WERI-Rb-1 (cell line): ENCODE results near the gene HDAC9.

Experiments
- DNase-seq: peaks from one replicate; pipeline ENCODE4 v3.0.0-alpha.2; 2020
- H3K27ac ChIP-seq: fragments of 250-450 bp; sonication (Bioruptor Pico); 2 replicates; pipeline ENCODE4 v1.5.1; 2020; ENCODE audit warnings: mild to moderate bottlenecking, moderate library complexity
- H3K27me3 ChIP-seq: fragments of 250-450 bp; sonication (Bioruptor Pico); 2 replicates; pipeline ENCODE4 v1.5.1; 2021; ENCODE audit warnings: mild to moderate bottlenecking, low read depth, moderate library complexity; ENCODE audit not compliant: insufficient read depth, severe bottlenecking
- H3K36me3 ChIP-seq: fragments of 250-450 bp; sonication (Bioruptor Pico); 2 replicates; pipeline ENCODE4 v1.5.1; 2020; ENCODE audit warnings: mild to moderate bottlenecking, moderate library complexity
- H3K4me3 ChIP-seq: 2 replicates; pipeline ENCODE4 v1.5.1; 2011; ENCODE audit warnings: low read depth, mild to moderate bottlenecking, control low read depth, low read length
- H3K9me3 ChIP-seq: fragments of 250-450 bp; sonication (Bioruptor Pico); 2 replicates; pipeline ENCODE4 v1.5.1; 2021; ENCODE audit warnings: mild to moderate bottlenecking, moderate library complexity; ENCODE audit not compliant: severe bottlenecking
- TF ChIP-seq, protein P1 (sequence below): IDR thresholded peaks from 2 replicates; pipeline ENCODE4 v1.5.1; 2011; ENCODE audit warnings: low read depth, mild to moderate bottlenecking, control low read depth, inconsistent platforms, low read length

HDAC9 gene

DNA sequence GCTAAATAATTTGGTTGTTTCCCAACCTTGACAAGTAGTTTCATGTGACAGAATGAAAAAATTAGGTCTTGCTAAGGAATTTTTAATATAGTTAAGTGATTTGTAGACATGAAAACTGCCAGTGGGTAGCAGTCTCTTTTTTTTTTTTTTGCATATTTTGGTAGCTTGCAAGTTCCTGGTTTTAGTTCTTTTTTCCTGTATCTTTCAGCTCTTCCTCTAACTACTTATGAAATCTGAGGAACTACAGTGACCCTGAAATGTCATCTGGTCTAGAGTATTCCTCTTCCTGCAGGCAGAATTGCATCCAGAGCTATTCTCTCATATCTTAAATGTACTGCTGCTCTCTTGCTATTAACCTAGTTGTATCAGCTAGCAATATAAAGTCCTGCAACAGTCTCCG is 160.4 kb downstream of the HDAC9 start:
- no peak overlapping the region for H3K4me3 ChIP-seq
- H3K9me3 ChIP-seq, result no peaks in the 10 kb centered on the region
- TF ChIP-seq, protein P1, sequence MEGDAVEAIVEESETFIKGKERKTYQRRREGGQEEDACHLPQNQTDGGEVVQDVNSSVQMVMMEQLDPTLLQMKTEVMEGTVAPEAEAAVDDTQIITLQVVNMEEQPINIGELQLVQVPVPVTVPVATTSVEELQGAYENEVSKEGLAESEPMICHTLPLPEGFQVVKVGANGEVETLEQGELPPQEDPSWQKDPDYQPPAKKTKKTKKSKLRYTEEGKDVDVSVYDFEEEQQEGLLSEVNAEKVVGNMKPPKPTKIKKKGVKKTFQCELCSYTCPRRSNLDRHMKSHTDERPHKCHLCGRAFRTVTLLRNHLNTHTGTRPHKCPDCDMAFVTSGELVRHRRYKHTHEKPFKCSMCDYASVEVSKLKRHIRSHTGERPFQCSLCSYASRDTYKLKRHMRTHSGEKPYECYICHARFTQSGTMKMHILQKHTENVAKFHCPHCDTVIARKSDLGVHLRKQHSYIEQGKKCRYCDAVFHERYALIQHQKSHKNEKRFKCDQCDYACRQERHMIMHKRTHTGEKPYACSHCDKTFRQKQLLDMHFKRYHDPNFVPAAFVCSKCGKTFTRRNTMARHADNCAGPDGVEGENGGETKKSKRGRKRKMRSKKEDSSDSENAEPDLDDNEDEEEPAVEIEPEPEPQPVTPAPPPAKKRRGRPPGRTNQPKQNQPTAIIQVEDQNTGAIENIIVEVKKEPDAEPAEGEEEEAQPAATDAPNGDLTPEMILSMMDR, result no peak
- H3K36me3 ChIP-seq, result no peaks in the 10 kb centered on the region
- no peak for DNase-seq
- no peak overlapping the region for H3K27ac ChIP-seq
- no peaks in the 10 kb centered on the region for H3K27me3 ChIP-seq

DNA sequence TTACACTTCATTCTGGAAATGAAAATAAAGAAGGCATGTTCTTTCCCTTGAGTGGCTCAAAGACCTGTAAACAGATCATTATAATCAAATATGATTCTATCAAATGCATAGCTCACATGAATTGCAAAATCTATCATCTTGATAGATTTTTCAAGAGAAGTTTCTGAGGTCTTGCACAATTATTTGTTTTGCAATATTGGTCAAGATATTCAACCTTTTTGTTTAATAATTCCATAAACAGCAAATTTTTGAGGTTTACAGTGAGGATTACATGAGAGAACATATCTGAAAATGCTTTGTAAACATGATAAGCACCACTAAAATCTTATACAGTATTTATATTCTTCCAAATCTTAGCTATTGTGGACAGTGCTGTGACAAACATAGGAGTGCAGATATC is 160.8 kb downstream of the HDAC9 start:
- TF ChIP-seq, protein P1, result no peak
- no peaks in the 10 kb centered on the region for H3K27me3 ChIP-seq
- H3K4me3 ChIP-seq, result no peak overlapping the region
- H3K36me3 ChIP-seq, result no peaks in the 10 kb centered on the region
- DNase-seq, result no peak
- no peaks in the 10 kb centered on the region for H3K9me3 ChIP-seq
- no peak overlapping the region for H3K27ac ChIP-seq

DNA sequence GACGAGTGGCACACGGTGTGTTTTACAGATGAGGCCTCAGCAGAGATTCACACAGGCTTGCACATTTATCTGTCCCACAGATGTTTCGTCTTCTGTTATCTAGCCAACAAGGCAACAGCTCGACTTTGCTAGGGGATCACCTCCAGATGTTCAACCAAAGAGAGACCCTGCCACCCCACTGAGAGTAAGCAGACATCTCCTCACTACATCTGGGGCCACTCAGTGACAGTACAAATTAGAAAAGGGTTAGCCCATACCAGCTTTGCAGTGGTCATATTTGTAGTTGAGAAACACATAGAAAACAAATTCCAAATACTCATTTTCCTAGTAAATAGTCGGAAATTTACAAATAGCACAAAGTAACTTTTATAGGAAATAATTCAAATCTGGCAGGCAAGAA is 164.2 kb downstream of the HDAC9 start:
- TF ChIP-seq, protein P1, result no peak
- no peaks in the 10 kb centered on the region for H3K27me3 ChIP-seq
- no peak overlapping the region for H3K27ac ChIP-seq
- H3K36me3 ChIP-seq, result no peaks in the 10 kb centered on the region
- DNase-seq, result no peak
- H3K9me3 ChIP-seq, result no peaks in the 10 kb centered on the region
- H3K4me3 ChIP-seq, result no peak overlapping the region

DNA sequence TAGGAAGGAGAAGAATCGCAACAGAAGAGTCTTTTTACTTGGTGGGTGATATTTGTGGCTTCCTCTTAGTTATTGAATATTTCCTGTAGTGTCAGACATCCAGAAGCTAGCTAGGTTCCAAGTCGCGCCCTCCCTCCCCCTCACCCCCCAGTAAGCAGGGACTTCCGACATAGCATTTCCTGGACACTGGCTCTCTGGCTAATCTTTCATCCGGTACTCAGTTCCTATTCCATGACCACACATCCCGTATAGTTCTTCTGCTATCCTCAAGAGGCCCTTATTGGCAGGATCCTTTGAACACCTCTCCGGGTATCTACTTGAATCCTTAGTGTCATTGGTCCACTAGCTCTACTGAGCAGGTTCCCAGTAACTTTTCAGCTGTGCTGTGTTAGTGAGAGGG is 167.8 kb downstream of the HDAC9 start:
- DNase-seq, result no peak
- TF ChIP-seq, protein P1, result no peak
- no peaks in the 10 kb centered on the region for H3K27me3 ChIP-seq
- no peak overlapping the region for H3K4me3 ChIP-seq
- no peak overlapping the region for H3K27ac ChIP-seq
- no peaks in the 10 kb centered on the region for H3K36me3 ChIP-seq
- no peaks in the 10 kb centered on the region for H3K9me3 ChIP-seq

DNA sequence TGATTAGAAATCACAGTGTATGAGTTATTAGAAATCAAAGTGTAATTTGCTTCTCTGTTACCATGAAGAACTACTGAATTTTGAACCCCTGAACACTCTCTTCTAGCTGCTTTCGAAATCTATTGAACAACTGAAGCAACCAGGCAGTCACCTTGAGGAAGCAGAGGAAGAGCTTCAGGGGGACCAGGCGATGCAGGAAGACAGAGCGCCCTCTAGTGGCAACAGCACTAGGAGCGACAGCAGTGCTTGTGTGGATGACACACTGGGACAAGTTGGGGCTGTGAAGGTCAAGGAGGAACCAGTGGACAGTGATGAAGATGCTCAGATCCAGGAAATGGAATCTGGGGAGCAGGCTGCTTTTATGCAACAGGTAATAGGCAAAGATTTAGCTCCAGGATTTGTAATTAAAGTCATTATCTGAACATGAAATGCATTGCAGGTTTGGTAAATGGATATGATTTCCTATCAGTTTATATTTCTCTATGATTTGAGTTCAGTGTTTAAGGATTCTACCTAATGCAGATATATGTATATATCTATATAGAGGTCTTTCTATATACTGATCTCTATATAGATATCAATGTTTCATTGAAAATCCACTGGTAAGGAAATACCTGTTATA is 170.7 kb downstream of the HDAC9 start:
- peak; percentile 81 for DNase-seq
- H3K27ac ChIP-seq, result no peak overlapping the region

More for the DNA sequence above, 170.7 kb downstream of the HDAC9 start:
- no peaks in the 10 kb centered on the region for H3K9me3 ChIP-seq
- no peak overlapping the region for H3K4me3 ChIP-seq
- TF ChIP-seq, protein P1, result peak; percentile 98
- no peaks in the 10 kb centered on the region for H3K27me3 ChIP-seq
- no peaks in the 10 kb centered on the region for H3K36me3 ChIP-seq
